Body of pancreas (tissue), 4 donors: Measurements from ENCODE around the gene PROKR2. TPM values are rescaled to one million over a fixed set of nuclear protein-coding genes. Genes with fewer than 3 reads are reported as not detected.

ENCODE experiments used
- ATAC-seq: fragments of 150-250 bp; one replicate; pipeline ENCODE4 v1.9.1; 2016
- DNase-seq, 4 donors: peaks; one replicate each; pipeline ENCODE4 v3.0.0-alpha.2; 2019
- H3K27ac ChIP-seq, 4 donors: fragments of 200-600 bp; sonication (generic); 1 replicate in 3 of 4; 2 replicates in 1 of 4; pipeline versions ENCODE4 v1.5.1 to v1.6.1; 2016 to 2019; ENCODE audit warnings: mild to moderate bottlenecking in 1 of 4, mixed read lengths in 1 of 4, moderate library complexity in 1 of 4
- H3K27me3 ChIP-seq, 2 donors: fragments of 200-600 bp; sonication (generic); one replicate each; pipeline ENCODE4 v1.6.0; 2016; ENCODE audit warnings: mild to moderate bottlenecking in 1 of 2
- H3K36me3 ChIP-seq, 2 donors: fragments of 200-600 bp; sonication (generic); replicated peaks in 1 of 2; 2 replicates each; pipeline ENCODE4 v1.5.1; 2016; ENCODE audit warnings: low read depth in 2 of 2; ENCODE audit not compliant: insufficient read depth in 1 of 2
- H3K4me1 ChIP-seq: fragments of 200-600 bp; sonication (generic); one replicate; pipeline ENCODE4 v1.6.0; 2016
- H3K4me3 ChIP-seq, 2 donors: fragments of 200-600 bp; sonication (generic); 1 replicate in 1 of 2; 2 replicates in 1 of 2; pipeline ENCODE4 v1.5.1; 2016 to 2019
- H3K9me3 ChIP-seq, 3 donors: fragments of 200-600 bp; sonication (generic); 1 replicate in 2 of 3; 2 replicates in 1 of 3; pipeline ENCODE4 v1.5.1; 2016
- POLR2A ChIP-seq, 3 donors: fragments of 450-650 bp; IDR thresholded peaks; one replicate each; pipeline ENCODE4 v1.6.1; 2016; ENCODE audit warnings: antibody characterized with exemption in 3 of 3, mild to moderate bottlenecking in 2 of 3
- WGBS, 2 donors: methylation state at CpG; one replicate each; pipeline ENCODE4 v1.1.5; 2017; 5-methylcytosine and 5-hydroxymethylcytosine counted together
- intact Hi-C: fragments of 100-400 bp; cut with DNase I; formaldehyde crosslinking; loops from one replicate; pipeline ENCODE4 v1.15.1; 2023
- total RNA-seq, 2 donors: library from RNA; depleted of rRNA; stranded (reverse); fragments of >200 nt; gene quantifications; one replicate each; pipeline ENCODE4 v1.1.0, GENCODE V29; 2016
- TF ChIP-seq, protein P1 (sequence below), 7 experiments: fragments of 450-650 bp in 4 of 7; fragments of 200-600 bp in 3 of 7; sonication (generic) in 3 of 7; IDR thresholded peaks; one replicate each; pipeline ENCODE4 v1.5.1; 2016 to 2019; ENCODE audit warnings: antibody characterized with exemption in 7 of 7

Gene PROKR2
- total RNA-seq, 2 donors from 2014 or later: not detected

DNA sequence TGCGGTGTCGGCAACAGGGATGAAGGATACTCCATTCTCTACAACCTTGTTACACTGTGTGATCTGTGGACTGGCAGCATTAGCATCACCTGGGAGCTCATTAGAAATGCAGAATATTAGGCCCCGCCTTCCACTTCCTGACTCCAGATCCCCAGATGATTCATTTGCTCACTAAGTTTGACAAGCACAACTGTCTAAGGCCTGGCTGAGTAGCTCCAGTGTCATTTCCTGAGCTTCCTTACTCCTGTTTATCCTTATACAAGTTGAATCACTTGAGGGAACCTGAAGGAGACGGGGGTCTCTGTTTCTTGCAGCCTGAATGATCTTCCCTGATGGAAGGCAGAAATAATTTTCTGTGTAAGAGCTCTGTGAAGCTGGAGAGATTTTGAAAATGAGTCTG, 32.7 kb upstream of the PROKR2 start:
- Histone ChIP-seq H3K4me3 (no peak overlapping the region), H3K4me1 (no peaks in the 10 kb centered on the region), H3K9me3 (no peaks in the 10 kb centered on the region), H3K36me3 (no peaks in the 10 kb centered on the region), H3K27ac (no peak overlapping the region), H3K27me3 (no peaks in the 10 kb centered on the region)
- WGBS, 2 donors: 77 to 79% methylated on average over 4 of the region's 4 CpGs
- TF ChIP-seq, protein P1, sequence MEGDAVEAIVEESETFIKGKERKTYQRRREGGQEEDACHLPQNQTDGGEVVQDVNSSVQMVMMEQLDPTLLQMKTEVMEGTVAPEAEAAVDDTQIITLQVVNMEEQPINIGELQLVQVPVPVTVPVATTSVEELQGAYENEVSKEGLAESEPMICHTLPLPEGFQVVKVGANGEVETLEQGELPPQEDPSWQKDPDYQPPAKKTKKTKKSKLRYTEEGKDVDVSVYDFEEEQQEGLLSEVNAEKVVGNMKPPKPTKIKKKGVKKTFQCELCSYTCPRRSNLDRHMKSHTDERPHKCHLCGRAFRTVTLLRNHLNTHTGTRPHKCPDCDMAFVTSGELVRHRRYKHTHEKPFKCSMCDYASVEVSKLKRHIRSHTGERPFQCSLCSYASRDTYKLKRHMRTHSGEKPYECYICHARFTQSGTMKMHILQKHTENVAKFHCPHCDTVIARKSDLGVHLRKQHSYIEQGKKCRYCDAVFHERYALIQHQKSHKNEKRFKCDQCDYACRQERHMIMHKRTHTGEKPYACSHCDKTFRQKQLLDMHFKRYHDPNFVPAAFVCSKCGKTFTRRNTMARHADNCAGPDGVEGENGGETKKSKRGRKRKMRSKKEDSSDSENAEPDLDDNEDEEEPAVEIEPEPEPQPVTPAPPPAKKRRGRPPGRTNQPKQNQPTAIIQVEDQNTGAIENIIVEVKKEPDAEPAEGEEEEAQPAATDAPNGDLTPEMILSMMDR (IDR thresholded peaks at IDR 0.05): no peak
- no peak for TF ChIP-seq POLR2A (IDR thresholded peaks at IDR 0.05)
- intact Hi-C loops: no loop called here
- DNase-seq: no peak
- ATAC-seq: no peak

DNA sequence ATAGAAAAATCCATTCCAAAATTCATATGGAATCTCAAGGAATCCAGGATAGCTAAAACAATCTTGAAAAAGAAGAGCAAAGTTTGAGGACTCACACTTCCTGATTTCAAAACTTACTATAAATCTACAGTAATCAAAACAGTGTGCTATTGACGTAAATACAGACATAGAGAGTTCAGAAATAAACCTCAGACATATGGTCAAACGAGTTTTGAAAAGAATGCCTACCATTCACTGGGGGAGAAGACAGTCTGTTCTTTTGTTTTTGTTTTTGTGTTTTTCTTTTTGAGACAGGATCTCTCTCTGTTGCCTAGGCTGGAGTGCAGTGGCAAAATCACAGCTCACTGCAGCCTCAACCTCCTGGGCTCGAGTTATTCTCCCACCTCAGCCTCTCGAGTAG, 25.3 kb upstream of the PROKR2 start:
- DNase-seq: no peak

DNA sequence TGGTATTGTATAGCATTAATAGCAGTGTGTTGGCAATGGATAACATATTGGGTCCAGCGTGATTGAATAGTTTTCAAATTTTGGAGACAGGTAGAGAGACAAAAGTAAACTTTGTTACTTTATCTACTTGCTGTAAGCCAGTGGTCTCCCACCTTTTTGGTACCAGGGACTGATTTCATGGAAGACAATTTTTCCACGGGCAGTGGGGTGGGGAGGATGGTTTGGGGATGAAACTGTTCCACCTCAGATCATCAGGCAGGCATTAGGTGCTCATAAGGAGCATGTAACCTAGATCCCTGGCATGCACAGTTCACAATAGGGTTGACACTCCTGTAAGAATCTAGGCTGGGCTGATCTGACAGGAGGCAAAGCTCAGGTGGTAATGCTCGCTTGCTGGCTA, 14.6 kb upstream of the PROKR2 start:
- TF ChIP-seq POLR2A (IDR thresholded peaks at IDR 0.05): no peak
- TF ChIP-seq, protein P1 (IDR thresholded peaks at IDR 0.05): no peak
- Histone ChIP-seq H3K27ac (no peak overlapping the region), H3K4me3 (no peak overlapping the region), H3K4me1 (no peaks in the 10 kb centered on the region), H3K9me3 (no peaks in the 10 kb centered on the region), H3K27me3 (no peaks in the 10 kb centered on the region), H3K36me3 (no peaks in the 10 kb centered on the region)
- ATAC-seq (no peak), DNase-seq (no peak)
- WGBS, 2 donors: 63 to 72% methylated on average over 3 of the region's 3 CpGs
- intact Hi-C loops: no loop called here

More for the DNA sequence above, 25.3 kb upstream of the PROKR2 start:
- Histone ChIP-seq H3K4me3 (no peak overlapping the region), H3K4me1 (no peaks in the 10 kb centered on the region), H3K27ac (no peak overlapping the region), H3K36me3 (no peaks in the 10 kb centered on the region), H3K9me3 (no peaks in the 10 kb centered on the region), H3K27me3 (no peaks in the 10 kb centered on the region)
- intact Hi-C loops: no loop called here
- ATAC-seq: no peak
- TF ChIP-seq, protein P1 (IDR thresholded peaks at IDR 0.05): no peak
- 28 to 36% methylated on average over 4 of the region's 4 CpGs for WGBS, 2 donors

DNA sequence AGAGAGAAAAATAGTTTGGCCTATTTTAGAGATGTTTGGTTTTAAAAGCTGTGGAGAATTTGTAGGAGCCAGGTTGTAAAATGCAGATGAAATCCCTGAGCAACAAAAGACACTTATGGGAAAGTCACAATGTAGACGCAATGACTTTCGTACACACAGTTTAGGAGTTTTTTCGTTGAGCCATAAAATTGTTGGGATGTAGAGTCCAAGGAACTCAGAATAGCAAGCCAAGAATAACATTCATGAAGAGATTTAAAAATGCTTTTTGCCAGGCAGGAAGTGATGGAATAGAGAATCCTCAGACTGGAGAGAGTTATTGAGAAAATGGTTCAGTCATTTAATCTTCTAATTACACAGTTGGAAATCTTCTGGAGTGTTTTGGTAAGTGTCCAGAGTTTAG, 11.5 kb upstream of the PROKR2 start:
- Histone ChIP-seq H3K9me3 (no peaks in the 10 kb centered on the region), H3K36me3 (no peaks in the 10 kb centered on the region), H3K27ac (no peak overlapping the region), H3K4me3 (no peak overlapping the region), H3K27me3 (no peaks in the 10 kb centered on the region), H3K4me1 (no peaks in the 10 kb centered on the region)
- DNase-seq (no peak), ATAC-seq (no peak)
- no peak for TF ChIP-seq POLR2A (IDR thresholded peaks at IDR 0.05)
- TF ChIP-seq, protein P1 (IDR thresholded peaks at IDR 0.05): no peak
- WGBS, 2 donors: 65 to 66% methylated on average over 3 of the region's 3 CpGs
- intact Hi-C loops: no loop called here

DNA sequence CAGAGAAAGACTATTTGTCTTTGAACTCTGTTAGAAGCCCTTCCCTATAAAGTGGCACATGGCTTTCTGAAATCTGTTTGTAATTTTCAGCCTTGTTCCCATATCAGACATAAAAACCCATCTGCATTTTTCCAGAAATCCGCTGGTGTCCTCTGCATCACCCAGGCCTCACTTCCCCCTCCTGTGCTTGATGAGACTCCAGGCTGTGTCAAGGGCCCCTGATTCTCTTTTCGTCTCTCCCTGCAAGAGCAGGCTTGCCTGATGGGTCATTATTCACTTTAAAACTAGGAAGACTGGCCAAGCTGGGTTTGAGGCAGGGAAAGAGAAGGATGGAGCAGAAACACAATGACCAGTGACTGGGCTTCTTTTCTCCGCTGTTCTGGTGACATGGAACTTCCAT, 10.6 kb upstream of the PROKR2 start:
- intact Hi-C loops: no loop called here
- H3K27ac ChIP-seq: no peak overlapping the region
- no peak for ATAC-seq

More for the DNA sequence above, 10.6 kb upstream of the PROKR2 start:
- H3K36me3 ChIP-seq: no peaks in the 10 kb centered on the region
- no peak for TF ChIP-seq POLR2A (IDR thresholded peaks at IDR 0.05)
- TF ChIP-seq, protein P1 (IDR thresholded peaks at IDR 0.05): no peak
- no peaks in the 10 kb centered on the region for H3K4me1 ChIP-seq
- no peak for DNase-seq
- 48 to 54% methylated on average over 3 of the region's 3 CpGs for WGBS, 2 donors
- no peaks in the 10 kb centered on the region for H3K9me3 ChIP-seq
- no peak overlapping the region for H3K4me3 ChIP-seq
- no peaks in the 10 kb centered on the region for H3K27me3 ChIP-seq
